HCT116 (cell line): ENCODE data around the gene PIGX.

Source experiments
- CBX3 ChIP-seq: IDR thresholded peaks from 2 replicates; pipeline ENCODE4 v1.6.1; 2012; ENCODE audit warnings: low read depth
- CTCF ChIP-seq, 3 experiments: fragments of 200-600 bp in 1 of 3; sonication (generic) in 1 of 3; IDR thresholded peaks in 2 of 3; conservative IDR thresholded peaks in 1 of 3; 2 replicates each; pipeline ENCODE4 v1.5.1; 2012 to 2017; ENCODE audit warnings: low read depth in 2 of 3, low read length in 2 of 3, antibody characterized with exemption in 1 of 3, borderline replicate concordance in 1 of 3, control low read depth in 1 of 3, mild to moderate bottlenecking in 1 of 3, mixed read lengths in 1 of 3, mixed run types in 1 of 3, moderate library complexity in 1 of 3; ENCODE audit not compliant: insufficient read depth in 1 of 3
- ELF1 ChIP-seq: IDR thresholded peaks from 2 replicates; pipeline ENCODE4 v1.6.1; 2012; ENCODE audit warnings: low read depth, borderline replicate concordance
- EZH2 ChIP-seq: fragments of 200-600 bp; sonication (generic); IDR thresholded peaks from 2 replicates; pipeline ENCODE4 v1.6.1; 2017; ENCODE audit warnings: antibody characterized with exemption, mixed run types
- EZH2phosphoT487 ChIP-seq: fragments of 200-600 bp; IDR thresholded peaks from 2 replicates; pipeline ENCODE4 v1.6.1; 2018; ENCODE audit warnings: antibody characterized with exemption, borderline replicate concordance
- MAX ChIP-seq: IDR thresholded peaks from 2 replicates; pipeline ENCODE4 v1.6.1; 2012
- POLR2A ChIP-seq: IDR thresholded peaks from 2 replicates; pipeline ENCODE4 v1.7.0; 2011; ENCODE audit warnings: borderline replicate concordance; ENCODE audit not compliant: insufficient read depth, insufficient read length; ENCODE audit errors: extremely low read depth
- POLR2AphosphoS5 ChIP-seq: IDR thresholded peaks from 2 replicates; pipeline ENCODE4 v1.6.1; 2011; ENCODE audit warnings: mild to moderate bottlenecking, low read depth, low read length, moderate library complexity
- REST ChIP-seq: IDR thresholded peaks from 2 replicates; pipeline ENCODE4 v1.6.1; 2012; ENCODE audit warnings: low read depth
- YY1 ChIP-seq: IDR thresholded peaks from 2 replicates; pipeline ENCODE4 v1.6.1; 2011; ENCODE audit warnings: low read length, low read depth, moderate library complexity, mild to moderate bottlenecking; ENCODE audit not compliant: insufficient replicate concordance; ENCODE audit errors: extremely low read depth
- ZNF274 ChIP-seq: fragments of 200-500 bp; sonication (Bioruptor generic); IDR thresholded peaks from 2 replicates; pipeline ENCODE4 v1.6.1; 2014; ENCODE audit warnings: mild to moderate bottlenecking, low read depth, low read length, inconsistent platforms

DNA sequence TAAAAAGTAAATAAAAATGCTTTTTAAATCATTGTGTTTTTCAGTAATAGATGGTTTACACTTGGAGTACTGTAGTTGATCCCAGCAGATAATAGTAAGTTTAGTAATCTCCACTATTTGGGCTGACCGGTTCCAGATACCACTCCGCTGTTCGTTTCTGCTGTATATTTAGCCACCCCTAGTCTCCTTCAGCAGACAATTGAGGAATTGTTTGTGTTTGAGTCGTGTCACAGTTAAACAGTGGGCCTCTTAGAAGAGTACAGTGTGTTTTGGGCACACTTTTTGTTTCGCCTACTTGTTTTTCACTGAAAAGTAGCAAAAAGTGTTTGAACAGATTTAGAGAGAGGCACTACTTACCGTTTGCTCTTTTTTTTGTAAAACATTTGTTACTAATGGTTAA lies 60.7 kb downstream of the PIGX start:
- TF ChIP-seq CTCF (IDR thresholded peaks at IDR 0.05 in 2 of 3, conservative IDR thresholded peaks at IDR 0.05 in 1 of 3; ENCODE audit: borderline replicate concordance in 1 of 3, insufficient read depth in 1 of 3, low read depth in 2 of 3, low read length in 2 of 3) = no peak
- TF ChIP-seq EZH2 = no peak
- TF ChIP-seq ZNF274 = no peak
- TF ChIP-seq EZH2phosphoT487 = no peak
- TF ChIP-seq ELF1 = no peak
- TF ChIP-seq REST = no peak
- no peak for TF ChIP-seq YY1
- no peak for TF ChIP-seq POLR2AphosphoS5
- TF ChIP-seq CBX3 = no peak
- no peak for TF ChIP-seq POLR2A
- TF ChIP-seq MAX = no peak
